Activated CD4-positive, alpha-beta T cell treated with anti-CD3 and anti-CD28 coated beads, Interleukin-2, Interleukin-6, amounts not matched to agents 100 ng/mL and 50 ng/mL, durations not matched to agents 16 hours and 8 hours (primary cell): ENCODE results near the gene IDUA.
"Not testable (repeated sequence)": the region's sequence is repeated elsewhere in the genome, so short reads cannot be mapped to it uniquely, and the experiment has no call there.

ENCODE experiments used
- DNase-seq: peaks from one replicate; pipeline ENCODE4 v3.0.0-alpha.2; 2020

The IDUA gene

GRCh38 chr4:988726-989721 is 2.2 kb downstream of the IDUA start:
- no peak for DNase-seq

- DNase-seq, result no peak
These were observed 3.1 kb downstream of the IDUA start for GRCh38 chr4:989722-990471.

GRCh38 chr4:990746-991367 is 4.0 kb downstream of the IDUA start:
- DNase-seq, result no peak

- DNase-seq, result no peak
These were observed 4.8 kb downstream of the IDUA start for GRCh38 chr4:991451-992296.

- no peak for DNase-seq
These were observed 5.7 kb downstream of the IDUA start for GRCh38 chr4:992297-993110.

GRCh38 chr4:993111-994029 is 6.5 kb downstream of the IDUA start, which contains the start of gene SLC26A1:
Gene SLC26A1 (minus strand): TSS chr4:993404. CDS start chr4:991703, 1,701 bp downstream.
- no peak for DNase-seq

GRCh38 chr4:995311-996026 is 8.6 kb downstream of the IDUA start:
- DNase-seq, result no peak

- no peak for DNase-seq
These were observed 9.5 kb downstream of the IDUA start for GRCh38 chr4:996030-996996.

- no peak for DNase-seq
These were observed 10.1 kb downstream of the IDUA start for GRCh38 chr4:996997-997374.

- DNase-seq, result no peak
These were observed 10.7 kb downstream of the IDUA start for GRCh38 chr4:997375-998071.

- no peak for DNase-seq
These were observed 11.3 kb downstream of the IDUA start for GRCh38 chr4:998096-998691.

GRCh38 chr4:999240-999863 is 12.5 kb downstream of the IDUA start:
- DNase-seq, result not testable (repeated sequence)

- DNase-seq, result no peak
These were observed 13.1 kb downstream of the IDUA start for GRCh38 chr4:999882-1000425.

GRCh38 chr4:1000686-1001260 is 13.9 kb downstream of the IDUA start:
- no peak for DNase-seq

- no peak for DNase-seq
These were observed 14.8 kb downstream of the IDUA start for GRCh38 chr4:1001561-1002130.

GRCh38 chr4:1002131-1002630 is 15.3 kb downstream of the IDUA start:
- no peak for DNase-seq
